ENCODE measurements around the gene IQGAP2.
"Not testable (repeated sequence)": the region's sequence is repeated elsewhere in the genome, so short reads cannot be mapped to it uniquely, and the experiment has no call there.

IQGAP2 gene

DNA sequence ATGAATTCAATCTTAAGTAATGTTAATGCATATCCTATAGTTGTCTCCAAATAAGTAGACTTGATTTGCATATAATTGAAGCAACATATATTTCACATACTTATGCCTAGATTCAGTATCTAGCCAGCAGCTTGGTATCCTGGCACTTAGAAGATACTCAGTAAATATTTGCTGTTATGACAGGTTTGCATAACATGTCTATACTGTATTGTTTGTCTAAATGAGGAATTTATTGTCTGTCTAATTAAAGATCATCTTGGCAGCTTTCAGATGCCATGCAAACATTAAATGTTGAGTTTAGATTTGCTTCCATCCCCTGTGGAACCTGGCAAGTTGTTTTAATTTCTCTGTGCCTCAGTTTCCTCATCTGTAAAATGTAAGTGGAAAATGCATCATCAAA is 9.4 kb downstream of the IQGAP2 start:
- DNase-seq (ENCODE audit: low read depth in 2 of 3, low spot score in 1 of 3): no peak

- DNase-seq (ENCODE audit: low read depth in 2 of 3, low spot score in 1 of 3): no peak
These were observed 10.7 kb downstream of the IQGAP2 start for GRCh38 chr5:76413746-76414145.

- DNase-seq (ENCODE audit: low read depth in 2 of 3, low spot score in 1 of 3): no peak
These were observed 11.7 kb downstream of the IQGAP2 start for GRCh38 chr5:76414788-76415187.

- DNase-seq (ENCODE audit: low read depth in 2 of 3, low spot score in 1 of 3): no peak
These were observed 12.8 kb downstream of the IQGAP2 start for GRCh38 chr5:76415855-76416254.

DNA sequence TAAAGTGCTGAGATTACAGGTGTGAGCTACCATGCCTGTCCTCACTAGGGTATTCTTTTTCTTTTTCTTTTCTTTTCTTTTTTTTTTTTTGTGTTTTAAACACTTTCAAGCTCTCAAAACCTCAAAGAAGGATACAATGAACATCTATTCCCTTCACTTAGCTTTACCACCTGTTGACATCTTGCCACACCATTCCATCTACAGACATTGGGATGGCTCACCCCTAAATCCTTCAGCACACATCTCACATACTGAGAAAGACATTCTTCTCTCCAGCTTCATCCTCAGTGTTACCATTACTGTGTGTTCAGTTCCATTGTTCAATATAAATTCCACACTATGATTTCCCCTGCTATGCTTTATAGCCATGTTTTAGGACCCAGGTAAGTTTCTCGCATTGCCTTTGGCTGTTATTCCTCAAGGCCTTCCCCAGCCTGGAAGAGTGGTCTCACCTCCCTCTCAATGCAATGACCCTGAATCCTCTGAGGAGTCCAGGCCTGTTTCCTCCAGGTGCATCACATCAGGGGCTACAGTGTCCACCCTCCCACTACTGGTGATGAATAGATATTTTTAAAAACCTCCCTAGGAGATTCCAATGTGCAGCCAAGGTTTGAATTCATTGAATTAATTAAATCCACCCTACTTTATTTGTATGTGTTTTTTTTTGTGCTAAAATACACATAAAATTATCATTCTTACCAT is 16.7 kb downstream of the IQGAP2 start:
- DNase-seq (ENCODE audit: low read depth in 2 of 3, low spot score in 1 of 3): no peak

DNA sequence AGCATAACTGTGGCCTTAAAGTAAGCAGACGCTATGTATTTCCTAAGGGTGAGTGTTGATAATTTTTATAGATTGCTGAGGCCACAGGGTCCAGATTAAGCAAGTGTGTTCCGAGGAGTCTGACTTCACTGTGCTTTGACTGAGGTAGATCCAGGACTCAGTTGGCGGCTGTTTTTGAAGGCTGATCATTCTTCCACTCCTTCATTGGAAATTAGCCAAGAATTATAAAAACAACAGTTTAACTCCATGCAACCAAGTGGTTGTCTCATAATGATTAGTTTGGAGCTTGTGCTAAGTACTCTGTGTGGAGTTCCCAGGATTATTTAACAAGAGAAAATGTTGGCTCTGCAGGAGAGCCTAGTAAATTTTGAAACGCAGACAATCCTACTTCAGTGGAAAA is 19.1 kb downstream of the IQGAP2 start:
- DNase-seq (ENCODE audit: low read depth in 2 of 3, low spot score in 1 of 3): no peak

- no peak for DNase-seq (ENCODE audit: low read depth in 2 of 3, low spot score in 1 of 3)
These were observed 19.7 kb downstream of the IQGAP2 start for GRCh38 chr5:76422742-76423141.

- DNase-seq (ENCODE audit: low read depth in 2 of 3, low spot score in 1 of 3): no peak
These were observed 22.1 kb downstream of the IQGAP2 start for GRCh38 chr5:76425146-76425545.

GRCh38 chr5:76425928-76426804 is 23.1 kb downstream of the IQGAP2 start:
- DNase-seq (ENCODE audit: low read depth in 2 of 3, low spot score in 1 of 3): no peak

DNA sequence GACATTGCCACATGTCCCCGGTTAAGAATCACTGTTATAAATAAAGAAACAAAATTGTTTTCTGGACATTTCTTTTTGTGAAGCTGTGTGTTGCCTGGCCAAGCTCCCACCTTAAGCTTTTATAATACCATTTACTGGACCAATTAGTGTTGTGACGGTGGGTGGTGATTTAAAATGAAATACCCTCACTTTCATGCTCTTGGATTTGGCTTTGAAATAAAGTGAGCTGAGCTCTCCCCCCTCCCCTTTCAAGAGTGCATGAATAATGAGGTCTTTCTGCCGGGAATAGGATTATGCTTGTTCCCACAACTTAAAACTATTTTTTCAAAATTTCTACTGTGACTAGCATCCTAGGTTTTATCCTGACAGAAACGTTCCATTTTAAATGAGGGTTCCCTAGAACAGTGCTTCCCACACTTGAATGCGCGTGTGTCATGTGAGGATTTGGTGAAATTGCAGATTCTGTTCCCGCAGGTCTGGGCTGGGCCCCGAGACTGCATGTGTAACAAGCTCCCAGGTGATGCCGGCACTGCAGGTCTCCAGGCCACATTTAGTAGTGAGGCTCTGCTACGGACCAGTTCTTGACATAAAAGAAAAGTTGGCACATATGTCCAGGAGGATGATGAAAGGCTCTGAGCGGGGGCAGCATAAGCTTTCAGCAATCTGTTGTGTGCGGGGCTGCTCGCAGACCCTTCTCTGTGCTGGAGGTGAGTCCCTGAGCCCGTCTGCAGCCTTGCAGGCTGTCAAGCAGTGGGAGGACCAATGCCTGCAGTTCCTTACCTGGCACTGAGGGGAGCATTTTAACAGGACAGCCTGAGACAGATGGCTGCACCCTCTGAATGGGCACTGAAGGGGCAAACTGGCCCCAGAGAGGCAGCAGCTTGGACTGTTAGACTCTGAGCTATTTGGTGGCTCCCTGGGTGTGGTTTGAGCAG is 24.4 kb downstream of the IQGAP2 start:
- DNase-seq (ENCODE audit: low read depth in 2 of 3, low spot score in 1 of 3): no peak

- DNase-seq (ENCODE audit: low read depth in 2 of 3, low spot score in 1 of 3): not testable (repeated sequence)
These were observed 25.5 kb downstream of the IQGAP2 start for GRCh38 chr5:76428550-76428949.

GRCh38 chr5:76433261-76433660 is 30.2 kb downstream of the IQGAP2 start:
- DNase-seq (ENCODE audit: low read depth in 2 of 3, low spot score in 1 of 3): no peak

DNA sequence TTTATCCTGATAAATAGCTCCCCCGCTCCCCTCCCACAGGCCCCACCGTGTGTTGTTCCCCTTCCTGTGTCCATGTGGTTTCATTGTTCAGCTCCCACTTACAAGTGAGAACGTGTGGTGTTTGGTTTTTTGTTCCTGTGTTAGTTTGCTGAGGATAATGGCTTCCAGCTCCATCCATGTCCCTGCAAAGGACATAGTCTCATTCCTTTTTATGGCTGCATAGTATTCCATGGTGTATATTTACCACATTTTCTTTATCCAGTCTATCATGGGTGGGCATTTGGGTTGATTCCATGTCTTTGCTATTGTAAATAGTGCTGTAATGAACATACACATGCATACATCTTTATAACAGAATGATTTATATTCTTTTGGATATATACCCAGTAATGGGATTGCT is 34.4 kb downstream of the IQGAP2 start:
- DNase-seq (ENCODE audit: low read depth in 2 of 3, low spot score in 1 of 3): not testable (repeated sequence)

- DNase-seq (ENCODE audit: low read depth in 2 of 3, low spot score in 1 of 3): no peak
These were observed 34.9 kb downstream of the IQGAP2 start for GRCh38 chr5:76438025-76438424.

DNA sequence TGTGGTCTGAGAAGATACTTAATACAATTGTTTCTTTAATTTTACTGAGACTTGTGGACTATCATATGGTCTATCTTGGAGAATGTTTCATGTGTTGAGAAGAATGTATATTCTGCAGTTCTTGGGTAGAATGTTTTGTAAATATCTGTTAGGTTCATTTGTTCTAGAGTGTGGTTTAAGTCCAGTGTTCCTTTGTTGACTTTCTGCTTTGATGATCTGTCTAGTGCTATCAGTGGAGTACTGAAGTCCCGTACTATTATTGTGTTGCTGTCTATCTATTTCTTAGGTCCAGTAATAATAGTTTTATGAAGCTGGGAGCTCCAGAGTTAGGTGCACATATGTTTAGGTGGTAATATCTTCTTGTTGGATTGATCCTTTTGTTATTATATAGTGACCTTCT is 36.1 kb downstream of the IQGAP2 start:
- DNase-seq (ENCODE audit: low read depth in 2 of 3, low spot score in 1 of 3): no peak

DNA sequence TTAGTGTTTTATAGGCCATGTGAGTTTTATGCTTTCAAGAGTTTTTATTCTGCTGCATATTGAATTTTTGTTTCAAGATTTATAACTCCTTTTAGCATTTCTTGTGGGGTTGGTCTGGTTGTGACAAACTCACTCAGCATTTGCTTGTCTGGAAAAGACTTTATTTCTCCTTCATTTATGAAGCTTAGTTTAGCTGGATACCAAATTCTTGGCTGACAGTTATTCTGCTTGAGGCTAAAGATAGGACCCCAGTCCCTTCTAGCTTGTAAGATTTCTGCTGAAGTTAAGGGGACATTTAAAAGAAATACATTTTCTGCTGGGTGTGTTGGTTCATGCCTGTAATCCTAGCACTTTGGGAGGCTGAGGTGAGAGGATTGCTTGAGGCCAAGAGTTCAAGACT is 36.8 kb downstream of the IQGAP2 start:
- DNase-seq (ENCODE audit: low read depth in 2 of 3, low spot score in 1 of 3): no peak

GRCh38 chr5:76441101-76441500 is 38.0 kb downstream of the IQGAP2 start:
- DNase-seq (ENCODE audit: low read depth in 2 of 3, low spot score in 1 of 3): no peak

DNA sequence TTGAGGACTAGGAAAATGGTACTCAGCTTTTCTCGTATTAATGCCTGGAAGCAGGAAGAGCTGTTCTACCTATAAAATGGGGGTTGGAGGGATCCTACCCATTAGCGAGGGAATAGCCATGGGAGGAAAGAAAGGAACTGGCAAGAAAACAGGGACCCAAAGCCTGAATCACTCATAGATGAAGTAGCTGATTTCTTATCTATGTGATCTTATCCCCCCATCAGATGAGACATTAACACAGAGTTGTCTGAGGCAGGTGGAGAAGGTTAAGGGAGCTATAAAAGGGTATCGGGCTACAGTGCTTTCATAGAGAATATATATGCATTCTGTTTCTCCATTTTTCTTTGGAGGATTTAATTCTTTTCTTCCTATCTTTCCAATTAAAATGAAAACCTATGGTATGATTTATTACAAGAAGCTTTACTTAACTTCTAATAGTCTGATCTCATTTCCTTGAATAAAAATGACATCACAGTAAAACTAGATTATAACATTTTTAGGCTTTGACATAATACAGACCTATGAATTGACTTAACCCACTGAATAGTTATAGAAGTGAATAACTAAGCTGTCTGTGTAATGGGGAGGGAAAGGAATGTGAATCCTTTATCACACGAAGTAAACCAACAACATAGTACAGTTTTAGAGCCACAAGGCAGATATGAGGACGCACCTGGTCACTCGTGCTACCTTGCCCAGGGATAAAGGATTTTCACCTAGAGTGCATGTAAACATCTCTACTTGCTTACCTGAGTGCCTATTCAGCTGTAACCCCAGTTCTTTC is 39.0 kb downstream of the IQGAP2 start:
- no peak for DNase-seq (ENCODE audit: low read depth in 2 of 3, low spot score in 1 of 3)

- DNase-seq (ENCODE audit: low read depth in 2 of 3, low spot score in 1 of 3): no peak
These were observed 40.1 kb downstream of the IQGAP2 start for GRCh38 chr5:76443066-76443800.

- no peak for DNase-seq (ENCODE audit: low read depth in 2 of 3, low spot score in 1 of 3)
These were observed 42.0 kb downstream of the IQGAP2 start for GRCh38 chr5:76445063-76445462.

Measured in stimulated activated CD4-positive, alpha-beta T cell treated with anti-CD3 and anti-CD28 coated beads, Interleukin-12 subunit alpha, Interleukin-12 subunit beta, amount 100 ng/mL, for 48 hours (primary cell).